ENCODE results near the gene GPR6. TPM values are rescaled to one million over a fixed set of nuclear protein-coding genes. Genes with fewer than 3 reads are reported as not detected.

The GPR6 gene
- total RNA-seq, 1 donor from 2014 or later = not detected

- DNase-seq (ENCODE audit: extremely low spot score in 2 of 2) = no peak
- TF ChIP-seq POLR2AphosphoS5 (IDR thresholded peaks at IDR 0.05; ENCODE audit: insufficient read depth in 1 of 2, low read depth in 1 of 2) = no peak
- no peak for TF ChIP-seq CTCF (IDR thresholded peaks at IDR 0.05)
- no peak for TF ChIP-seq POLR2A (IDR thresholded peaks at IDR 0.05)
- intact Hi-C loops (cut with DNase I) = no loop called here
- H3K36me3 ChIP-seq = no peaks in the 10 kb centered on the region
- H3K27ac ChIP-seq = no peak overlapping the region
- no peaks in the 10 kb centered on the region for H3K9me3 ChIP-seq
- H3K4me1 ChIP-seq = no peaks in the 10 kb centered on the region
- no peak overlapping the region for H3K4me3 ChIP-seq
- H3K27me3 ChIP-seq = no peaks in the 10 kb centered on the region
Observed at GRCh38 chr6:109998159-109998785, 20.2 kb downstream of the GPR6 start.

GRCh38 chr6:109999740-110000139 lies 21.6 kb downstream of the GPR6 start:
- Histone ChIP-seq H3K4me3 (no peak overlapping the region), H3K27me3 (no peaks in the 10 kb centered on the region), H3K4me1 (no peaks in the 10 kb centered on the region), H3K27ac (no peak overlapping the region), H3K36me3 (no peaks in the 10 kb centered on the region), H3K9me3 (no peaks in the 10 kb centered on the region)
- no peak for DNase-seq (ENCODE audit: extremely low spot score in 2 of 2)
- TF ChIP-seq CTCF (IDR thresholded peaks at IDR 0.05) = no peak
- TF ChIP-seq POLR2AphosphoS5 (IDR thresholded peaks at IDR 0.05; ENCODE audit: insufficient read depth in 1 of 2, low read depth in 1 of 2) = no peak
- intact Hi-C loops (cut with DNase I) = no loop called here

- no peak overlapping the region for H3K4me3 ChIP-seq
- H3K27me3 ChIP-seq = no peaks in the 10 kb centered on the region
- H3K36me3 ChIP-seq = no peaks in the 10 kb centered on the region
- TF ChIP-seq CTCF (IDR thresholded peaks at IDR 0.05) = no peak
- no peak for TF ChIP-seq POLR2A (IDR thresholded peaks at IDR 0.05)
- no peak for TF ChIP-seq POLR2AphosphoS5 (IDR thresholded peaks at IDR 0.05; ENCODE audit: insufficient read depth in 1 of 2, low read depth in 1 of 2)
- H3K27ac ChIP-seq = no peak overlapping the region
- H3K4me1 ChIP-seq = no peaks in the 10 kb centered on the region
- intact Hi-C loops (cut with DNase I) = no loop called here
- H3K9me3 ChIP-seq = no peaks in the 10 kb centered on the region
- DNase-seq (ENCODE audit: extremely low spot score in 2 of 2) = no peak
Observed at GRCh38 chr6:110002676-110003075, 24.6 kb downstream of the GPR6 start.

- DNase-seq (ENCODE audit: extremely low spot score in 2 of 2) = no peak
- H3K36me3 ChIP-seq = no peaks in the 10 kb centered on the region
- H3K27me3 ChIP-seq = no peaks in the 10 kb centered on the region
- no peak overlapping the region for H3K27ac ChIP-seq
- TF ChIP-seq POLR2AphosphoS5 (IDR thresholded peaks at IDR 0.05; ENCODE audit: insufficient read depth in 1 of 2, low read depth in 1 of 2) (no peak), POLR2A (IDR thresholded peaks at IDR 0.05) (no peak), CTCF (IDR thresholded peaks at IDR 0.05) (no peak)
- no peaks in the 10 kb centered on the region for H3K9me3 ChIP-seq
- intact Hi-C loops (cut with DNase I) = no loop called here
- no peak overlapping the region for H3K4me3 ChIP-seq
- no peaks in the 10 kb centered on the region for H3K4me1 ChIP-seq
Observed at GRCh38 chr6:110013386-110013785, 35.3 kb downstream of the GPR6 start.

- no peaks in the 10 kb centered on the region for H3K4me1 ChIP-seq
- DNase-seq (ENCODE audit: extremely low spot score in 2 of 2) = no peak
- no peaks in the 10 kb centered on the region for H3K9me3 ChIP-seq
- H3K27ac ChIP-seq = no peak overlapping the region
- H3K4me3 ChIP-seq = no peak overlapping the region
- H3K27me3 ChIP-seq = no peaks in the 10 kb centered on the region
- intact Hi-C loops (cut with DNase I) = no loop called here
- TF ChIP-seq POLR2AphosphoS5 (IDR thresholded peaks at IDR 0.05; ENCODE audit: insufficient read depth in 1 of 2, low read depth in 1 of 2) = no peak
- no peak for TF ChIP-seq POLR2A (IDR thresholded peaks at IDR 0.05)
- no peak for TF ChIP-seq CTCF (IDR thresholded peaks at IDR 0.05)
- no peaks in the 10 kb centered on the region for H3K36me3 ChIP-seq
Observed at GRCh38 chr6:110015206-110015605, 37.1 kb downstream of the GPR6 start.

Measured in vagina (tissue), 2 donors.